ENCODE data around the gene RECQL5.

DNA sequence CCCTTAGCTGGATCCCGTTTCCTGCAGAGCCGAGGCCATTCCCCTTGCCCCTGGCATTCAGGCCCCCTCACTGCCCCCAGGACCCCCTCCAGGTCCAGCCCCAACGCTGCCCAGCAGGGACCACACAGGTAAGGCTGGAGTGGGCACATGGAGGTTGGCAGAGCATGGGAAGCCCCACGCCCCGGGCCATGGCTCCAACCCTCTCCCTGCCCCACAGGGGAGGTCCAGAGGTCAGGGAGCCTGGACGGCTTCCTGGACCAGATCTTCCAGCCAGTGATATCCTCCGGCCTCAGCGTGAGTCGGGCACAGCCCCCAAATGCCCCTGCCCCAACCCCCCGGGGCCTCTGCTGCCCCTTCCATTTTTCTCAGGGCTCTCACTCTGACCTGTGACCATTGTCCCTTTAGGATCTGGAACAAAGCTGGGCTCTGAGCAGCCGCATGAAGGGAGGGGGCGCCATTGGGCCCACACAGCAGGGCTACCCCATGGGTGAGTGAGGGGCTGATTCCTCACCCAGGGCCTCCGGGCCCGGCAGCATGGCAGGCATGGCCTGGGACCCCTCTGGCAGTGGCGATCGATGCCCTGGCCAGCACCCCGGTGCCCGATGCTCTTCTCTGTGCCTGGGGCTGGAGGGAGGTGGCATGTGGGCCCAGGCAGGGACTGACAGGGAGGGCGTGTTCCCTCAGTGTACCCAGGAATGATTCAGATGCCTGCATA is 52.2 kb downstream of the RECQL5 start:
- TF ChIP-seq POLR2A (IDR thresholded peaks at IDR 0.05) (no peak), CTCF (IDR thresholded peaks at IDR 0.05) (no peak)
